Measurements from ENCODE around the gene RBMS3. TPM values are rescaled to one million over a fixed set of nuclear protein-coding genes. Genes with fewer than 3 reads are reported as not detected.

RBMS3 gene
- total RNA-seq, 1 experiment from 2014 or later, result not detected

- no peak for DNase-seq (ENCODE audit: low spot score)
Observed at GRCh38 chr3:29275309-29275708, 5.6 kb upstream of the RBMS3 start.

- DNase-seq (ENCODE audit: low spot score), result no peak
Observed at GRCh38 chr3:29277249-29277648, 3.6 kb upstream of the RBMS3 start.

- no peak for DNase-seq (ENCODE audit: low spot score)
Observed at GRCh38 chr3:29279286-29279685, 1.6 kb upstream of the RBMS3 start.

DNA sequence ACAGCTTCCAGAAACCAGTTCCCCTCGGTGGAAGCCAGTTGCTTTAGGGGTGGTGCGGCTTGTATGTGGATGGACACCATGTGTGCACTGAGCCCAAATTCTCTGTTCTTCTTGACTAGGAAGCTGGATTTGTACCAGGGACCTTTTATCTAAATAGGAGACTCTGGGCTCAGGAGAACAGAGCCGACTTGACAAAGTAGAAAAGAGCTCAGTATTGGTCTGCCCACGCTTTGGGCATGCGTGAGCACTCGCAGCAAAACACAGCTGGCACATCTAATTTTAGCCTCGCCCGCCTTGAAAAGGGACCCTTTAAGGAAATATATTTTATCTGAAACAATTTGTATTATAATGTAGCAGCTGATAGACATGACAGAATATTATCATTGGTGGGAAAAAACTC, 1.1 kb upstream of the RBMS3 start:
- no peak for DNase-seq (ENCODE audit: low spot score)

DNA sequence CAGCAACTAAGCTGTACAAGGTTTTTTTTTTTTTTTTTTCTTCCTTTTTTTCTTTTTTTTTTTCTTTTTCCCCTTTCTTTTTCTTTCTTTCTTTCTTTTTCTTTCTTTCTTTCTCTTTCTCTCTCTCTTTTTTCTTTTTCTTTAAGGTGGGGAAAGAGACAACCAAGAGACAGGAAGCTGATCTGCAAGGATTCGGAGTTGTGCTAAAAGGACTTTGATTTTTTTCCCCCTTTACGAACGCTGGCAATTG, 148 bp downstream of the RBMS3 start:
- DNase-seq (ENCODE audit: low spot score), result no peak

DNA sequence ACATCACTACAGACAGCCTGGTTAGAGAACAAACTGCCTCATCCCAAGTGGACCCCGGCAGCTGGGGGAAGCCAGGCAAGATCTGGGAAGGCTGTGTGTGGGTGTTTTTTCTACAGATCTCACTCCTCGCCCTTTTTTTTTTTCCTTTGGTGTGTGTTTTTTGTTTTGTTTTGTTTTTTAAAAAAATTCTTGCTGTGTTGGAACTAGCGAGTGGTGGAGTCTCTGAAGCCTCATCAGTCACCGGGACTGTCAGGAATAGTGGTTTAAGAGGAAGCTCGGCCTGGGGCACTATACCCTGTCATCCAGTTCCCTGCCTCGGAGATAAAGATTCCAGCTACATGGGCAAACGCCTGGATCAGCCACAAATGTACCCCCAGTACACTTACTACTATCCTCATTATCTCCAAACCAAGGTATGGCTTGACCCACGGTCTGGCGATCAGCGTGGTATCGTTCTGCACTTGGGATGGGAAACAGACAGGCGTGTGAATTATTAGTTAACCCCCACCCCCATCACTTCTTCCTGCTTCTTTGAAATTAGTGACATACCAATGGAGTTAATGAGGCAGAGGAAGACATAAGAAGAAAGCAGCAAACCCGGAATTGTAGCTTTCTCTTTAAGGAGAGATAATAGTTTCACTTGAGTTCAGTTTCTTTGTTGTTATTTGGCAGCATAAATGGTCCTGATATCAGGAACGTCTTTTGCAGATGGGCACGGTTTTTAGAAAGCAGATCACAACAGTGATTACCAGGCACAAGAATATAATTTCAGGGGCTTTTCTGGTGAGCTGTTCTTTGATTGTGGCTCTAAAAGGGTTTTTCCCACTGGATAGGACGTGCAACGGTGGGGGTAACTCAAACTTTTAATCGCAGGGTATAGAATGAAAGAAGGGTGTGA, 722 bp downstream of the RBMS3 start:
- DNase-seq (ENCODE audit: low spot score), result no peak

DNA sequence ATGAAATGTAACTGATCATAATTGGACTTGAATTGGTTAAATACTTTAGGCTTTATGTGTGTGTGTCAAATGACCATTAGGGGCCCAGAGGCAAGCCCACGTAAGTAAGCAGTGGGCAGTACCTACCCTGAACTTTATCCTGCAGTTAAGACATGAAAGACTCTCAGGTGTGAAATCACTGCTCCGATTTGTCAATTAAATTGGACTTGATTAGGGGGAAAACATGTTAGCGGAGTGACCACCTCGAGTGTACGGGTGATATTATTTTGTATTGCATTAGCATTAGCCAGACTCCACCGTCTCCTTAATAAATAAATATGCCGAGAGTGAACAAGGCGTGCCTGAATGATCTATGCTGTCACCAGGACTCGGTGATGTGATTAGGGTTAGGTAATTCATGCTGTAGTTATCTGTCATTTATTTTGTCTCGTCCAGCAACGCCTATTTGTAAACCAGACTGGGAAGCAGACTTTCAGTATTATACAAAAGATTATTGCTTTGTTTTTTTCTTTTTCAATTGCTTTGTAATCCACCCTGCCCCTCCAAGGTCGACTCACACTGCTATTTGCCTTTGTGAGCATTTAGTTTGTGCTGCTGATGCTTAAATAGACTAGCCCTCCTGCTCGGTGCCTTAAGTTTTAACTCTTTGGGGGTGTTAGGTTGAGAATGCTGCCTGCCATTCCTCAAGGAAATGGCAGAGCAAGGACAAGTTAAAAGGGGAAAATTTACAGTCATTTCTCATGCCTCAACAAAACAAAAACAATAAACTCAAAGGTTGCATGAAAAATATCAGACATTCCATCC, 1.8 kb downstream of the RBMS3 start:
- DNase-seq (ENCODE audit: low spot score), result no peak

- DNase-seq (ENCODE audit: low spot score), result no peak
Observed at GRCh38 chr3:29283231-29284119, 2.6 kb downstream of the RBMS3 start.

DNA sequence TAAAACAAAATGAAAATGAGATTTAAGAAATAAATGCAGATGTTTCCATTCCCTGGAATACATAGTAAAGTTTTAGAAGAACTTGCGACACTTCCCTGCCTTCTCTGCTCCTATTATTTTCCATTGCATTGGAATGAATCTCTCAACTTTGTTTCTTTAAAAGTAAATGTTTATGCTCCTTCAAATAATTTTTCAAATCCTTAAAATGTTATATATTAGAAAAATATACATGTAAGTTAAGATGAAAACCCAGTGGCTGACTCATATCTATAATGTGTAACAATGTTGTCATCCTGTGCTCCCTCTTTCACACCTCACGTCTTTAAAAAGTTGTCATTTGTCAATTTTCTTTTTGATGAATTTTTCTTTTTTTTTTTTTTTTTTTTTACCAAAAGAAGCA, 3.6 kb downstream of the RBMS3 start:
- no peak for DNase-seq (ENCODE audit: low spot score)

DNA sequence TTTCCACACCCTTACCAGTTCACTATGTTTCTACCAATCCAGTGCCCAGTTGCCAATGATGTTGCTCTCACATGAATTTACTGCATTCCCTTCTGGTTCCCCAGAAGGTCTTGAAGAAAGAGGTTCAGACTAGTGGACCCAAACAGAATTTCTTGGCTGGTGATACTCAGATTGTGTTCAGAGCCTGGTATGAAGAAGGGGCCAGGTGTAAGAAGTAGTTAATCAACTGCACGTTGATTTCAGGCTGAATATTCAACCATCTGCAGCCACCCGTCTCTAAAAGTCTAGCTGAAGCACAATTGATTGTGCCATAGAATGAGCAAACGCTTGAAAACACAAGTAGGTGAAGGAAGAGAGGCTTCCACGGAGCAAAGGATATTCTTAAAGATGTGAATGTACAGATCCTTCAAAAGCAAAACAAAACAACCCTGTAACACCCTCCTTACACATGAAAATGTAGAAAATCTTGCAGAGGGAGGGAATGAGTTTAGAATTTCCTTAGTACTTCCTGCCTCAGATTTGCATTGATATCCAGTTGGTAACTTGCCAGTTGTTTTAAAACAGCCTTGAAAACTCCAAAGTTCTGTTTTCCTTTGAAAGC, 4.7 kb downstream of the RBMS3 start:
- DNase-seq (ENCODE audit: low spot score), result no peak

GRCh38 chr3:29286478-29287240, 5.8 kb downstream of the RBMS3 start:
- DNase-seq (ENCODE audit: low spot score), result no peak

DNA sequence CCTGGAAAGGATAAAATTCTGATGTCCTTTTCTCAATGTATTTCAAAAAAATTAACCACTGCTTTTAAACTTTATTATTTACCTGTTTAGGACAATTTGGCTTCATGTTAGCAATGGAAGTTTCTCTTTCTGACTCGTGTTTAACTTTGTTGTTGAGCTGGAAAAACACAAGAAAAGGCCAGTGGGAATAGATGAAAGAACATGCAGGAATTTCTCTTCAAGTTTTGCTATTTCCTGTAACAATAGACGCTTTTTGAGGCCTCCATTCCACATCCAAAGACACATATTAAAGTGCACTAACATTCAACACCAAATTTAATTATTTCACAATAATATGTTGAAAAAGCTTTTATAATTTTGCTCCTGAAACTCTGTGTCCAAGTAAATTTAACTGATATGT, 9.7 kb downstream of the RBMS3 start:
- DNase-seq (ENCODE audit: low spot score), result no peak

DNA sequence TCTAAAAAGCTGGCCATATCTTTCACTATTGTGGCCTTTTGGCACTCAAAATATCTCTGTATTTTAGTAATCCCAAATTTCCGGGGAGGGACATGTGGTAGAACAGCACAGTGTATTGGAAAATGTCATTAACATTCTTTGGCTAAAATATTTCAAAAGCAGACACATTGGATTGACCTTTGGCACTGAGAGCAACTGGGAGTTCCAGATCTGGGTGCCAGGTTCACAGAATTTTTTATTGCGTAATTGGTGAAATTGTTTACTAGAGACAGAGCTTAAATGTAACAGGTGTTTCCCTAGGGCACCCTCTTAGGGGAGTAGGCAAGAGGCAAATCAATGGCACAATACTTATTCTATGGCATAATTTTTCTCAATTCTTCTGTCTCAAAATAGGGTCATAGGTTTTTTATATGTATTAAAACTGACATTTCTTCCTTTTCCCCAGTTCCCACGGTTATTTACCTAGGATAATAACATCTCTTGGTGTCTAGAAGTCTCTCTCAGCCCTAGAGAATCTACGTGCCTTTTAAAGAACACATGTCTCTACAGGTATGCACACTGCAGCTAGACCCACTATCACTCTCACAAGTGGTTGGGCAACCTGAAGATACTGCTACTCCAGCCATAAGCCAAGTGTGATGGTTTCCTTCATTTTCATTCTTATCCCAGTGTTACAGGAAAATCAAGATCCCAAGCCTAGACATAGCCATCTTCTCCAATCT, 10.6 kb downstream of the RBMS3 start:
- DNase-seq (ENCODE audit: low spot score), result no peak

- no peak for DNase-seq (ENCODE audit: low spot score)
Observed at GRCh38 chr3:29291982-29292363, 11.1 kb downstream of the RBMS3 start.

GRCh38 chr3:29293421-29293820, 12.6 kb downstream of the RBMS3 start:
- no peak for DNase-seq (ENCODE audit: low spot score)

GRCh38 chr3:29297998-29298397, 17.1 kb downstream of the RBMS3 start:
- no peak for DNase-seq (ENCODE audit: low spot score)

GRCh38 chr3:29301332-29302019, 20.6 kb downstream of the RBMS3 start:
- no peak for DNase-seq (ENCODE audit: low spot score)

DNA sequence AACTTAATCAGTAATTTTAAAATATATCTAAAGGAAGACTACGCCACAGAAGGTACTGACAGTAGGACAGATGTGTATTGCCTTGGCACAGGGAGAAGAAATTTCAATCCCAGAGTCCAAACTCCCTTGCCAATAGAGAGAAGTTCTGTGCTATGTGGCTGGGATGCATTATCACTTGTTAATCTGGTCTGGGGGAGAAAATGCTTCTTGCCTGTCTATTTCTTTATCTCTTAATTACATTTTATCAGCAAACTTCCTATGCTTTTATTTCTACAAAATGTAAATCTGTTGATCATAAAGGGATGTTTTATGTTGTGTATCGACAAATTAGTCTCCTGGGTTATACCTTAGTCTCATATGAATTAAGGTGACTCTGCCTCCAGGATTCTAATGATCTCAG, 21.7 kb downstream of the RBMS3 start:
- DNase-seq (ENCODE audit: low spot score), result no peak

DNA sequence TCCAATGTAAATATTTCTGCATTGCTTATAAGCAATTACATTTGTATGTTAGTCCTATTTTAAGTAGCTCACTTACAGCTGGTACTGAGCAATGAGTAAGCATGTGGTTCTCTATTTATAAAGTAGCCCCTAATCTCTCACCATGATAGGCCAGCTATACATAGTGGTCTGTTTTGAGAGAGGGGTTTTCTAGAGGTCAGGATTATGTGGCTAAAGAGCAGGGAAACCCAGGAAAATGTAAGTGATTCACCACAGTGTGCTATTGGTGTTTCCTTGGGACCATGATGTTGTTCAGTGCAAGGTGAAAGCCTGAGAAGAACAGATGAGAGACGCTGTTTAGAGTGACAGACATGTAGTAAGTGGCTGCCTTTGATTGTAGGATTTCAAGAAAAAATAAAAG, 26.4 kb downstream of the RBMS3 start:
- no peak for DNase-seq (ENCODE audit: low spot score)

GRCh38 chr3:29310865-29311264, 30.0 kb downstream of the RBMS3 start:
- no peak for DNase-seq (ENCODE audit: low spot score)
